Measurements from ENCODE around the gene CORIN.

Gene CORIN

DNA sequence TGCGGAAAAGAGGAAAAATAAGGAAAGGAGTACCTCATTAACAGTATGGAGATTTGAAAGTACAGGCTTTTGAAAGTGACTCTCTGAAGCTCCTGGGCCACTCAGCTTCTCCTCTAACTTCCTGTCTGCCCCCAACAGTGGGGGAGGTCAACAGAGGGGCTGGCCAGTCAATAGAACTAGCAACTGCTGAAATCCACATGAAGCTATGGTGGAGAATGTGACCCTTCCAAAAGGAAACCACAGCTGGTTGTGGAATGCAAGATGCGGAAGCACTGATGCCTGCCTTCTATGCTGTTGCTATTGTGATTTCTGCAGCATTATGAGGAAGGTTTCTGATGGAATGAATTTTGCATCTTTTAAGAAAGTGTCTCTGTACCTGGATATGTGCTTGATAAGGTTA lies 2.4 kb downstream of the CORIN start:
- peak; percentile 65 for DNase-seq

DNA sequence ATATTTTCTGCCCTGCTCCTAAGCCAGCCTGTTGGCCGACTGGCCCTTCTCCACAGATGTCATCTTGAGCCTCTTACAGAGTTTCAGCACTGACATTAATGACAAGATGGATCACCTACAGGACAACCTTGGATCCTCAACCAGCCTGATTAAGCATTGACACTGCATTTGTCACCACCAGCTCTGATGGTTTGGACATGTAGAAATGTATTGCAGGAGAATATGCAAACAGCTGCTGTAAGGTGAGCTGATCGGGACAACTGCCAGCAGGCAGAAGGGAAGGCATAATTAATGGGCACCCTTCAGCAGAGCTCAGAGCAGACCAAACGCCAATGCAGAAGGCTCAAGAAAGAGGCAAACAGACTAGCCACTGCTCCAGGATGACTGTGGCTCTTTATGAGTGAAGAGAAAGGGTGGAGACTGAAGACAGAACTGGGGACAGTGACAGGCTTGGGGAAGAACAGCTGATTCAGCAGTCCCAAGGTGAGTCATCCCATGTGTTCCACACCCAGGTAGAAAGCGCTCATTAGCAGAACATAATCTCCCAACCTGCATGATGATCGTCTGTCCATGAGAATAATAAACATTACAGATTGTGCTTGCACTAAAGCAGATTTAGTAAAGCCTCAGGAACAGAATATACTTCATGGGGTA lies 6.7 kb downstream of the CORIN start:
- DNase-seq: no peak

DNA sequence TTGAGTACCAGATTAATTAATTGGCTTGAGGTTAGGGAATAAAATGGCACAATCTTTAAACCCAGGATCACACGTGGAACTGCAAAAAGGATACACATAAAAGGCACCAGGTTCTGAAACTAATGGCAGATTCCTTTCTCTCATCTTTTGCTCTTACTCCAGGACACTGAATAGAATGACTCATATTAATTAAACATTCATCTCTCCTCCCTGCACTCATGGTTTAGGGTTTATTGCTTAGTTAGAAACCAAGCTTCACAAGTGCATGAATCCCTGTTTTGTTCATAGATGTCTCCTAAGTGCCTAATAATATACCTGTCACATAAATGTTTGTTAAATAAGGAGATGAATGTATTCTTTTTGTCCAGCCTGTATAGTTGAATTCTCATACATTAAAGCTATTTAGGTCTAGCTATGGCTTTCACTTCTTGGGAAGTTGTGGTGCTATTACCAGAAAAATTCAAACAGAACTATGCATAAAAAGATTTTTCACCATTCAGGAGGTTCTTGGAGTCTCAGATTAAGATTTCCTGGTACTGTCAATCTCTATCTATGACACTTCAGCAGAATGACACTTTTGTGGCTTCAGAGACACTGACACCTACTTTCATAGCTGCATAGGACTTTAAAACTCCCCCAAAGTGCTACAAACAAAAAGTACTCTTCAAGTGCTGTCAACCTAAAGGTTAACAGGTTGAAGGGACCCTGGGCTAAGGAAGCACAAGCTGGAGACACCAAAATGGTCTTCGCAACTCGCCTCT lies 7.4 kb downstream of the CORIN start:
- DNase-seq: peak; percentile 9

DNA sequence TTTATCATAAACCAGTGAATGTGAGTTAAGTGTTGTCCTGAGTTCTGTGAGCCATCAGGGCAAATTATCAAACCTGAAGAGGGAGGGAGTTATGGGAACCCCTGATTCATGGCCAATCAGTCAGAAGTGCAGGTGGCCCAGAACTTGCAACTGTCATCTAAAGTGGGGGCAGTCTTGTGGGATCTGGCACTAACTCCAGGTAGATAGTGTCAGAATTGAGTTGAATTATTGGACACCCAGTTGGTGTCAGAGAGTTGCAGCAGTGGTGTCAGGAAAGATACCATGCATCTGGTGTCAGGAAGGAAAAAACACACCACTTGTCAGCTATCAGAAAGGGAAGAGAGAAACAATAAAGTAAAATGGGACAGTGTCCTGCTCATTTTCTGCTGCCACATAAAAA lies 8.4 kb downstream of the CORIN start:
- DNase-seq: no peak

DNA sequence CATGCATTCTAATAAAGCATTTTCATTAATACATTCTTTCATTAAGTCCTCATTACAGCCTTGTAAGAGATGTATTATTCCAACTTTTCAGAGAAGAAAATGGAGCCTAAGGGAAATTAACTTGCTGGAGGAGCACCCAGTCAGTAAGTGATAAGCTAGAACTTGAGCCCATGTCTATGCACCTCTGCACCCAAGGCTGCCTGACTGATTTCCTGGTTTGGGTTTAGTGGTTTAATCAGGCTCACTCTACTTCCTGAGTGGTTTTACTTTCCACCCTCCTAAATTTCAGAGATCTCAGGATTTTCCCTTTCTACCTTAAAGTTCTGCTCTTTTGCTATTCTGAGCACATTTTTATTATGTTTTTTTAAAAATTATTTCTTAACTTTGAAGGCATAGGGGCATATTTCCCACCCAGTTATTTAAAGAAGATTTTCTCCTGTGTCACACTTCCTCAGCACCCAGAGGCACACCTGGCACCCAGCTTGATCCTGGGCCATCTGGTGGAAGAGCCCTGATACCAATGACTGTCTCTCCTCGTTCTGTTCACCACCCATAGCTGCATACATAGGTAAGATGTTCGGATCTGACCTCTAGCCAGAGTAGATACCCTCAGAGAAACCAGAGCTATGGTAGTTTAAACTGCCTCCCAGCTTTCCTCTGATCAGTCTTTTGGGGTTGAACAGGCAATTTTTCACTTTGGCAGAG lies 10.4 kb downstream of the CORIN start:
- DNase-seq: no peak

DNA sequence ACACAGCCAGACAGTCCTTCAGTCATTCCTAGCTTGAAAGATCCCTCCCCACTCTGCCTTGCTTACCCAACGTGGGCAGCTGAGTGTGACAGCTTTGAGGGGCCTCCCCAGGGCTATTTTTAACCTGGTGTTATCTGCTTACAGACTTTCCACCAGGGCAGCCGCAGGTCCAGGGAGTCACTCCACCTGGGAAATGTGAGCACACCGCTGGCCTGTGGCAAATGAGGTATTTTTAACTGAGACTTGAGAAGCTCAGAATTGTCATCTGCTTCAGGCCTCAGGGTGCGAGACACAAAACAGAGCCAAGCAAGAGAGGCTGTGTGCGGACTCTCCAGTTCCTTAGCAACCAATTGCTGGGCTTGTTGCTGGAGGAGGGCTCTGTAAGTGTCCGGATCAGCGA lies 13.0 kb downstream of the CORIN start:
- DNase-seq: no peak

DNA sequence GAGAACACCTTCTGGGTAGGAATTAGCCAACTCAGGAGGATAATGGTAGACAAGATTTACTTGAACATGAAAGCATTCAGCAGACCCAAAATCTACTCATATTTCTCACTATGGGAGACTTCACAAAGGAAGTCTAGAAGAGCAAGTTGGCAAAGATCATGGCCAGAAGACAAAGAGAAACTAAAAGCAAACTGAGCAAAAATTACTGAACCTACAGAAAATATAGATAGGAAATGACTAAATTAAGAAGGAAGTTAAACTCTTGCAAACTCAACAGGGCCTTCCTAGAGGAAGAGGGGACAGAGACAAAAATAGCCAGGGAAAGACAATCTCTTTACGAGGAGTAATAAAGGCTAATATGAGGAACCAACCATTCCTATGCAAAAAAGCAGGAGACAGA lies 18.7 kb downstream of the CORIN start:
- no peak for DNase-seq

DNA sequence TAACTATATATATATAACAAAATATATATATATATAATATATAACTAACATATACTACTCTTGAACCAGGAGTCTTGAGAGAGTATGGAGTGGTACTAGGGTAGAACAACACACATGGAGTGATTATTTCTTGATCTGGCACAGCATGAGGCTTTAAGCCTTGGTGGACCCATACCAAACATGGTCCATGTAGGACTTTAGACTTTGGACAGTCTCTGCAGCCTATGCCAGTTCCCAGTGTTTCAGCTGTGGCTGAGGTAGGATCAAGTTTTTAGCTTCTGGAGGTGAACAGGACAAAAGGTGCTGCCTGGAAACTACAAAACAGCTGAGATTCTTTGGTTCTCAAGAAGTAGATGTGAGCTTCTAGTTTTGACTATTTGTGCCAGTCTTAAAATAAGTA lies 20.6 kb downstream of the CORIN start:
- DNase-seq: no peak

DNA sequence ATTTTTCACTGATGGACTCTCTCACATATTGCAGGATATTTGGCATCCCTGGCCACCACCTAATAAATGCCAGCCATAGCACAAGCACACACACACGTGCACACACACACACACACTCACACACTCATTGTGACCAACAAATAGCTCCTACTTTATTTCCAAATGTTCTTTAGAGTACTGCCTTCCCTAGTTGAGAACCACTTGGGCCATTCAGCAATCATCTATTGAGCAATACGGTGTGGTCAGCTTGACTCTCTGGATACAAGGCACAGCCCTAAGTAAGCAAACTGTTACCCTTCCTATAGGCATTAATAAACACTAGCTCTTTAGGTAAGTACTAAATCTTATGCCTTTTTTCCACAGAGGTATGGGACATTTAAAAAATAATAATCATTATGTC lies 21.1 kb downstream of the CORIN start:
- DNase-seq: no peak

DNA sequence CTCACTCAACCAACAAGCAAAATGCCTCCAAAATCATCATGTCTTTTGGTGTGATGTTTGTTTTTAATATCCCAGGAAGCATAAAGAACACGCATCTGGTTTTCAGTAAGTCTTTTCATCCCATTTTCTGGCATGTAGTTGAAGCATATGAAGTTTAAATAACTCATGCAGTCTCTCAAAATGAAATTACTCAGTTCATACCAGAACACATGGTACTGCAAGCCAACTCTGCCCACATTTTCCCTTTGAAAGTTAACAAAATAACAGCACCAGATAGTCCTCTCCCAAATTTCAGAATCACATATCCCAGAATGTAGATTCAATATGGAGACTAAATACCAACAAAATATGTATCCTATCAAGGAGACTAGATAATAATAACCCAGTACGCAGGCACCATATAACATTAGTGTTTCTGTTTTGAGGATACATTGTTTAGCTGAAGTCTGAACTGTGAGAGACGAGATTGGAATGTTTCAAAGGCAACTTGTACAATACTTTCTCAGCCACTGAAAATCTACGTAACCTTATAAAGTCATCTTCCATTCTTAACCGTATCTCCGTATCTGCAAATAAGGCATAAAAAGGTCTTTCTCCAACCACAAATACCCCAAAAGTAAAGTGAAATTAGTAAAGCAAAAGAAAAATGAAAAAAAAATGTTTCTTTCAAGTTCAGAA lies 23.1 kb downstream of the CORIN start:
- DNase-seq: peak; percentile 76

DNA sequence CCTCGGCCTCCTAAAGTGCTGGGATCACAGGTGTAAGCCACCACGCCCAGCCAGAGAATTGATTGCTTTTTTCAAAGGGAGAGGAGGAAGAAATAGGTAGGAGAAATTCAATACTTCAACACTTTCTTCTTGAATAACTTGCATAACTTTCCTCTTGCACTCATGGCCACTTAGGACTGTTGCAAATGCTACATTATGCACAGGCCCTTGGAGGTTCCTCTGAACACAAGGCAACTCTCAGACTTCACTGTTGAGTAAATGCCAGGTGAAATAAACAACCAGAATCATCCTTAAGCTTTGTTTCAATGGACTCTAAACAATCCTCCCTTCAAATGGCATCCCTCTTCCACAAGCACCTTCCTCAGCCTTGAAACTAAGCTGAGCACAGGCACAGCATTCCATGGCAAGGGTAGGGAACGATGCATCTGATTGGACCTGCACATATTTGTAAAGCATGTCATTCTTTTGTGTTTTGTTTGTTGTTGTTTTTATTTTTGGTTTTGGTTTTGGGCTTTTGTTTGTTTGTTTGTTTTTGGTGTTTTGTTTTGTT lies 28.1 kb downstream of the CORIN start:
- no peak for DNase-seq

DNA sequence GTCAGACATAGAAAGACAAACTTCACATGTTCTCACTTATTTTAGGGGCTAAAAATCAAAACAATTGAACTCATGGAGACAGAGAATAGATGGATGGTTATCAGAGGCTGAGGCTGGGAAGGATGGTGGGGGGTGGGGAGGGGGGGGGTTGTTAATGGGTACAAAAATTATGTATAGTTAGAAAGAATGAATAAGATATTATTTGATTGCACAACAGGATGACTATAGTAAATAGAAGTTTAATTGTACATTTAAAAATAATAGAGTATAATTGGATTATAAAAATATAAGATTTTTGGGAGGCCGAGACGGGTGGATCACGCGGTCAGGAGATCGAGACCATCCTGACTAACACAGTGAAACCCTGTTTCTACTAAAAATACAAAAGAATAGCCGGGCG lies 33.3 kb downstream of the CORIN start:
- DNase-seq: no peak

DNA sequence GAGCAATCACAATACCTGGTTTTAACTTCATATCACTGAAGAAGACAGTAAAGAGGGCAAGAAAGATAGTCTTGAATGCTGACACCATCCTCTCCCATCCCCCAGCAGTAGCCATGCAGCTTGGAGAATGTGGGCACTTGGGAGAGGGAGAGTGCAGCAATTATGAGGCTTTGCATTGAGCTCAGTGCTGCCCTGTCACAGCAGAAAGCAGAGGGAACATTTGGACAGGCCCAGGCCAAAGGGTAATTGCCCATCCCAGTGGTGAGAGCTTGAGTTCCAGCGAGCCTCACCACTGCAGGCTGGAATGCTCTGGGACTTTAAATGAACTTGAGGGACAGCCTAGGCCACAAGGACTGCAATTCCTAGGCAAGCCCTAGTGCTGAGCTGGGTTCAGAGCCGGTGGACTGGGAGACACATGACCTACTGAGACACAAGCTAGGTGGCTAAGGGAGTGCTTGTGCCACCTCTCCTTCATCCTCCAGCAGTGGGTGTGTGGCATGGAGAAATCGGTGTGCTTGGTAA lies 36.3 kb downstream of the CORIN start:
- no peak for DNase-seq

DNA sequence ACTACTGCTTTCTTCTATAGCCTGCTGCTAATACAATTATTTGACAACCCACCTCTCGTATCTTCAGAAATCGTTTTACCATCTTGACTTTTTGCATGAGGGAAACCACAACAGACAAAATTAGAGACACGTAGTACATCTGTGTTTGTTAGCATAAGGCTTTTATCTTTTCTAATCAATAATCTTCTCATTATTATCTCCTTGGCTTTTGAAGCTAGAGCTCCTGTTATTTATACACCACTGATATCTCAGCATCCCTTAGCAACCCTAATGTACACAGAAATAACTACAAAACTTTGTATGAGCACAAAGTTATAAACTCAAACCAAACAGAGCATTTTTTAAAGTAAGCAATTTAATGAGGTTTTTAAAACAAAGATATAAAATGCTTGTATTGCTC lies 39.7 kb downstream of the CORIN start:
- DNase-seq: no peak

DNA sequence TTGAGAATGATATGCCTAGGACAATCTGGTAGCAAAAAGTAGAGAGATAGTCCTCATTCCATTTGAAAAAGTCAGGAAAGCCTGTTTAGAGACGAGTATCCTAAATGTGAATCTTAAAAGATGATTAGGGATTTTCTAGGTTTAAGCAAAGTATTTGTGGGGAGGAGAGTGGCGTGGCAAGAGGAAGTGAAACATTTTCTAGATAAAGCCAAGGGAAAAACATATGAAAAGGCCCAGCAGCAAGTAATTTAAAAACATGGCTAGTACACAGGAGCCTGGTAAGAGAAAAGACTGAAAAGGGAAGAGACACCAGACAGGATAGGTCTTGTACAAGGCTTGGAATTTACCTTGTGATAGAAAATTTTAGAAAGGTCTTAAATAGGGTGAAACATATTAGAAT lies 45.9 kb downstream of the CORIN start:
- DNase-seq: no peak

DNA sequence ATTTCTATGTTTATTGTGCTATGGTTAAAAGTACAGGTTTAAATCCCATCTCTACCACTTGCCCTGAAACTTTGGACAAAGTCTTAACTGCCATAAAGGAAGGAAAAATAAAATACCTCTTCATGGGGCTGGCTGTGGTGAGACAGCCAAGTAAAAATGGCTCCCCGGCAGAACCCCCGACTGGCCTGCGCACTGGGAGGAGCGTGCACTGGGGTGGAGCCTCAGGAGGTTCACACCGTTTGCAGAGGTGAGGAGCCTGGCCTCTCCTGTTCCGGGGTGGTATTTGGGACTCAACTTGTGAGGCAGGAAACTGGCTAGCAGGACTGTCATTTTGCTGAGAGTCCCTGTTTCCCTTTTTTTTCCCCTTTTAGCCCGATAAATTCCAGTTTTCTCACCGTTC lies 47.8 kb downstream of the CORIN start:
- no peak for DNase-seq

DNA sequence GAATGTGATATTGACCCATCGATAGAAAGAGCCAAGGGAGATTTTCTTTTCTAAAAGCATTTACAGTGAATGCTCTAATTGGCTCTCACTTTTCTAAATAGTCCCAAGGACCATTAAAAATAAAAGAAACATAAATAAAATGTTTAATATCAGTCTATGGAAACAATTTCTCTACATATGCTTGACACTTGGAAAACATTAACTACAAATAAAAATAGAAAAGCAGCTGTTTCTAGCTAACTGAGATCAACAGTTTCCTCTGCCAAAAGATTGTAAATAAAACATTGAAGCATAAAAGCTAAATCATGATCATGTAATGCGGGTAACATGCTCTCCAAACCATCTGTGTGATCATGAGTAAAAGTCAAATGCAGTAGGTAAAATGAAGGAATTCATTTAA lies 49.7 kb downstream of the CORIN start:
- DNase-seq: no peak

DNA sequence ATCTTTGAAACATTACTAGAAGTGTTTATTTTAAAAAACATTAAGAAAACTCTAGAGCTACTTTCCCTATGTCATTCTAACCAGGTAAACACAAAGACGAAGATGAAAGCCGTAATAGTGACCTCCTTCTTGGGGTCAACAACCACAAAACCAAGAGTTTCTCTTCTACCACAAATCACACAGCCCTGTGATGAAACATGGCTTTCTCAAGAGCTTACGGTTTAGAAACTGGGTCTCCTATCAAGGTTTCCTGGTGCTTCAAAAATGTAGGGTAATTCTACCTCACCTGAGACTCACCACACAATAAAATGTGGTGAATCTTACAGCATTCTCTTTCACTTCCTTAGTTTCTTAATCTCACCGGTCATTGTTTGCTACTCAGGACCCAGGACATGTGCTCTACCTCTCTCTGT lies 50.9 kb downstream of the CORIN start:
- DNase-seq: no peak

DNA sequence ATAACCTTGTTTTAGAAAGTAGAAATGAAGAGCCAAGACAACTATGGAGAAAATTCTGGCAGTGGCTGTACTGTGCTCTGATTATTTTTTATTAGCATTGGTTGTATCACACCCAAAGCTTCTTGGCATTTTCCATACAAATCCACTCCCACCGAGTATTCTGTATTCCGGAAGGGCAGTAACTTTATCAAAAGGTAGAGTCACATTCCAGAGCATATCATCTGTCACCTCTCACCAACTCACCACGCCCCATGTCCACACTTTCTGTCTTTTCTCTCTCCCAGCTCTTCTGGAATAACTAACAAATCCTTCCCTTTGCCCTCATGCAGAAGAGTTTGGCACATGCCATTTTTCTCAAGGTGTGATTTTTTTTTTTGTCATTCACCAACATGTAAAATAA lies 52.7 kb downstream of the CORIN start:
- DNase-seq: no peak

DNA sequence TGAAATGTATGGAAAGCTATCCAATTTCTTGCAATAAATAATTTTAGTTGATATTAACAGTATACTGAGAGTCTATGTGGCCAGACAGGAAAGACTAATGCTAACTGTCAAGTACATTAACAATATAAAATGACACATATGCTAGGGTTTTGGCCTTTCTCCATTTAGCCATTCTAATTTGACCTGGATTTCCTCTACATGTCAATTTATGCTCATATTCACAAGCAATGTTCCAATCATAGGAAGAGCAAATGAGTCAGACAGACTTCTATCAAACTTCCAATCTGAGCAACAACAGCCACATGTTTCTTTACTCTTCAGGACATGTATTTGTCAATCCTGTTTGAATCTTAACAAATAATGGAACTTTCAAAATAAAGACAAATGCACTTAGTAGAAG lies 53.6 kb downstream of the CORIN start:
- no peak for DNase-seq

DNA sequence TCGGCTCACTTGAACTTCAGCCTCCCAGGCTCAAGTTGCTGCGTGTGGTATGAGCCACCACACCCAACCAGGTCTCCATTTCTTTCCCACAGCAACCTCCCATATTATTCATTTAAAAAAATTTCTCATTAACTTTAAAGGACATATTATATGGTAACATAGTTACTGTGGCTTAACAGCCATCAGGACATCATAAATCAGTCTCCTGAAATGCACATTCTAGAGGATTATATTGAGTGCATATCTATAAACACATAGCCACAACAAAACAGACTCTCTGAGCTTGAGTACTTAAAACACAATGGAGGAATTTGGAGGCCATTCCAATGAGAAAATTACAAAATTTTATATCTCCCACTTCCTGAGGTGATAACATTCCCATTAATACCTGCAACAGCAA lies 61.5 kb downstream of the CORIN start:
- peak; percentile 7 for DNase-seq

DNA sequence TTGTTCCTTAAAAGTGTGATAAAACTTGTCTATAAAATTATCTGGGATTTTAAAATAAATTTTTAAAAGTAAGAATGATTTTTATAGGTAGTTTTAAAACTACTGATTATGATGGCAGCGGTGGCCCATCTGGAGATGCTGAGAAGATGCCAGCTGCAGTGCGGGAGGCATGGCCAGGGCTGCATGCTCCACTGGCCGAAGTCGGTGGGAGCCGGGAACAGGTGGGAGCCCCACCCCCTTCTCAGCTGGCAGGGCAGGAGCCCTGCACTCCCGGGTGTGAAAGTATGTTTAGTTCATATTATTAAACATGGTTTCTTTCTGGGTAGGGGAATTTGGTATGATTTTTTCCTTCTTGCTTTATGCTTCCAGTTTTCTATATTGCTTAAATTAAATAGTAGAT lies 63.8 kb downstream of the CORIN start:
- DNase-seq: no peak

DNA sequence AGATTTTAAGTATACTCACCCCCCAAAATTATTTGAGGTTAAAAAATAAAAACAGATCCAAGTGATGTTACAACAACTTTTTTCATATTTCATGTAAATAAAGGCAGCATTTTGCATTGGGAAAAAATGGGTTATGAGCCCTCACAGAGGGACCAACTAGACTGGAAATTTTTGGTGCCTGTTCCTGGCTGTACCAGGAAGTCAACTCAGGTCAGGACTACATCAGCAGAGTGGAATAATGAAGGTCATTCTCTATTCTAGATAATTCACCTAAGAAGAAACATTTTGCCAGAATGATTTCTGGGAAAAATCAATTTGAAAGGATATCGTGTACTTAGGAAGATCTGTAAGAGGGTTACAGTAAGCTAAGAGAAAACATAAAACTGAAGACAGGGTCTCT lies 66.8 kb downstream of the CORIN start:
- DNase-seq: no peak
